ENCODE results near the gene PROX1.

DNA sequence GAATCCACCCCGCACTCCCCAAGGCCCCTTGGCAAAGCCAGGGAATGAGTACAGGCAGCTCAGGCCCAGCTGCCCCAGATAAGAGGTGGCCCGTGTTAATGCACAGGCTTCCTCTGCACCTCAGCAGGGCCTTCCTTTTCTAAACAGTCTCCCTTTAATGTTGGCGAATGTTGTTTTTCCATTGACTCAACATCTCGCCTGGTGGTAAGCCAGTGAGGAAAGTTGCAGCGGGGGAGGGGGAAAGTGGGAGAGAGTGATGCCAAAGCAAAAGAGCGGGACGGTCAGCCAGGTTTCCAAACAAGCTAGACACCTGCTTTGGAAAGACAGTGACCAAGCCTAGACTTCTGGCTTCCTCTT is 10.3 kb upstream of the PROX1 start:
- TF ChIP-seq, protein P1, sequence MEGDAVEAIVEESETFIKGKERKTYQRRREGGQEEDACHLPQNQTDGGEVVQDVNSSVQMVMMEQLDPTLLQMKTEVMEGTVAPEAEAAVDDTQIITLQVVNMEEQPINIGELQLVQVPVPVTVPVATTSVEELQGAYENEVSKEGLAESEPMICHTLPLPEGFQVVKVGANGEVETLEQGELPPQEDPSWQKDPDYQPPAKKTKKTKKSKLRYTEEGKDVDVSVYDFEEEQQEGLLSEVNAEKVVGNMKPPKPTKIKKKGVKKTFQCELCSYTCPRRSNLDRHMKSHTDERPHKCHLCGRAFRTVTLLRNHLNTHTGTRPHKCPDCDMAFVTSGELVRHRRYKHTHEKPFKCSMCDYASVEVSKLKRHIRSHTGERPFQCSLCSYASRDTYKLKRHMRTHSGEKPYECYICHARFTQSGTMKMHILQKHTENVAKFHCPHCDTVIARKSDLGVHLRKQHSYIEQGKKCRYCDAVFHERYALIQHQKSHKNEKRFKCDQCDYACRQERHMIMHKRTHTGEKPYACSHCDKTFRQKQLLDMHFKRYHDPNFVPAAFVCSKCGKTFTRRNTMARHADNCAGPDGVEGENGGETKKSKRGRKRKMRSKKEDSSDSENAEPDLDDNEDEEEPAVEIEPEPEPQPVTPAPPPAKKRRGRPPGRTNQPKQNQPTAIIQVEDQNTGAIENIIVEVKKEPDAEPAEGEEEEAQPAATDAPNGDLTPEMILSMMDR (IDR thresholded peaks at IDR 0.05): no peak
- no peak for TF ChIP-seq EZH2 (IDR thresholded peaks at IDR 0.05; ENCODE audit: borderline replicate concordance, insufficient read depth, low read depth, low read length, poor library complexity, severe bottlenecking)

All from B cell (primary cell).